Measurements from ENCODE around the gene AAMDC.
"Not testable (repeated sequence)": the region's sequence is repeated elsewhere in the genome, so short reads cannot be mapped to it uniquely, and the experiment has no call there.

DNA sequence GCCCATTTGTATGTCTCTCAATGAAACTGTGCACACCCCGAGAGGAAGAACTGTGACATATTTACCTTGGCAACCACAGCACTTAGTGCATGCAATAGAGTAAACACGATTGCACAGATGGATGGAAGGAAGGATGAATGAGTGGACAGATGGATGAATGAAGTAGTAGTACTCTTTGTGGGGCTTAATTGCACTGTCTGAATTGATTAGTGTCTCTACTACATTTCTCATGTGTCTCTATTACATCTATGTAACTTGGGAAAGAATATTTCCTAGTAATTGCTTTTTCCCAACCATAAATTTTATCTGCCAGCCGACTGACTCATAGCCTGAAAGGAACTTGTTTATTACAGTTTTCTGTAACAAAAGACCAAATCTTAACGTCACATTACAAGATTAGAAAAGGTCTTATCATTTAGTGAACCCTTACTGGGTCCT lies 69.7 kb downstream of the AAMDC start:
- not testable (repeated sequence) for TF ChIP-seq POLR2A, TAF1, POLR2AphosphoS5, POU2F2 (IDR thresholded peaks at IDR 0.05; ENCODE audit: low read depth, low read length)
